Measurements from ENCODE around the gene PAK1. TPM values are rescaled to one million over a fixed set of nuclear protein-coding genes. Genes with fewer than 3 reads are reported as not detected.

The PAK1 gene
- total and polyA plus RNA-seq, 9 of the 15 experiments (the other 6 are each of a cell fraction or from before 2014, with no cell fraction given): 0.52 to 11.7 (median 1.9) TPM

- peaks cover 0 to 2% of the 10 kb centered on the region in 2 experiments; a peak in 1 of 5 replicates for H3K27me3 ChIP-seq (ENCODE audit: control insufficient read depth in 2 of 2, insufficient read depth in 2 of 2, low read length in 2 of 2)
- H3K9me1 ChIP-seq (ENCODE audit: control insufficient read depth, insufficient read depth, low read length): no peaks in the 10 kb centered on the region
- in situ Hi-C loops (cut with MboI) (no loop called here), intact Hi-C loops (cut with micrococcal nuclease) (no loop called here)
- no peak overlapping the region for H2AFZ ChIP-seq (ENCODE audit: low read depth, low read length)
- no TSS peak for BruUV-seq (replicated peaks)
- H3K9me3 ChIP-seq (replicated peaks; ENCODE audit: control insufficient read depth, insufficient read depth, low read depth, low read length): no peaks in the 10 kb centered on the region
- POLR2A ChIA-PET: interaction anchor here (0.7 to 1.9 kb wide), 2 partner anchors 8 to 1013 kb away, joined by 4 read pairs; no protein-coding TSS in a partner anchor
- H4K20me1 ChIP-seq (replicated peaks; ENCODE audit: control insufficient read depth, insufficient read depth, low read length): no peaks in the 10 kb centered on the region
- DNase-seq (ENCODE audit: extremely low read depth in 1 of 4, low spot score in 3 of 4): peak in 1 of 4 experiments; percentile 21
- 0% methylated on average over 3 of the region's 3 CpGs for WGBS (ENCODE audit: insufficient coverage, low coverage, missing lambda C conversion rate)
- no peak; the same call in 2 of the 3 replicates for ATAC-seq
- H3K4me1 ChIP-seq (replicated peaks in 1 of 2; ENCODE audit: control insufficient read depth in 2 of 2, insufficient read depth in 2 of 2, low read length in 2 of 2): peaks cover 0 to 17% of the 10 kb centered on the region in 2 experiments; a peak in 2 of 5 replicates
- H3K79me2 ChIP-seq (ENCODE audit: control insufficient read depth, insufficient read depth, low read length): no peaks in the 10 kb centered on the region
- FAIRE-seq: no peak
- H3K36me3 ChIP-seq (ENCODE audit: control insufficient read depth, insufficient read depth, low read length): no peaks in the 10 kb centered on the region
- H3K9ac ChIP-seq (ENCODE audit: insufficient read depth in 1 of 2, low read depth in 2 of 2, low read length in 2 of 2): no peak overlapping the region
- no peak overlapping the region for H3K27ac ChIP-seq (ENCODE audit: extremely low read depth, low read depth, low read length)
- H3K4me2 ChIP-seq (ENCODE audit: insufficient read depth, low read length): no peak overlapping the region
- CTCF ChIA-PET (ENCODE audit: low intra/inter-chr PET ratio): no interaction called here
- H3K4me3 ChIP-seq: no peak overlapping the region
- TF ChIP-seq ZNF311 (CRISPR knock-in tag; IDR thresholded peaks at IDR 0.05) (no peak), THAP12 (CRISPR knock-in tag; IDR thresholded peaks at IDR 0.05) (no peak), ZNF77 (CRISPR knock-in tag; IDR thresholded peaks at IDR 0.05) (no peak), MTA2 (IDR thresholded peaks at IDR 0.05; ENCODE audit: low read depth) (peak; percentile 82), TRIM24 (IDR thresholded peaks at IDR 0.05) (peak; percentile 50 to 73; a peak in 3 of 4 replicates), SMARCA4 (IDR thresholded peaks at IDR 0.05) (peak; percentile 75; the same call in 1 of the 2 replicates), NR2C2 (CRISPR knock-in tag; IDR thresholded peaks at IDR 0.05) (no peak), NR2C2 (tag; IDR thresholded peaks at IDR 0.05) (peak; percentile 40; the same call in 1 of the 2 replicates), PYGO2 (tag; IDR thresholded peaks at IDR 0.05) (peak; percentile 64; the same call in 1 of the 2 replicates), PML (IDR thresholded peaks at IDR 0.05; ENCODE audit: low read length) (peak; percentile 33; the same call in 1 of the 2 replicates), TAL1 (IDR thresholded peaks at IDR 0.05) (peak; percentile 92), CBFA2T2 (conservative IDR thresholded peaks at IDR 0.05) (peak; percentile 91), ZNF586 (CRISPR knock-in tag; conservative IDR thresholded peaks at IDR 0.05) (no peak), POLR2G (IDR thresholded peaks at IDR 0.05; ENCODE audit: low read depth, low read length) (no peak), ZNF584 (CRISPR knock-in tag; IDR thresholded peaks at IDR 0.05; ENCODE audit: low read depth) (peak; percentile 51; the same call in 1 of the 2 replicates), C11orf30 (IDR thresholded peaks at IDR 0.05; ENCODE audit: low read depth) (0 out of 2 replicates have a peak, but pooled peaks have one; percentile 49), RAD51 (IDR thresholded peaks at IDR 0.05; ENCODE audit: borderline replicate concordance, low read depth) (no peak), PBX2 (CRISPR knock-in tag; IDR thresholded peaks at IDR 0.05; ENCODE audit: low read depth) (no peak), PBX2 (tag; conservative IDR thresholded peaks at IDR 0.05; ENCODE audit: low read depth) (peak; percentile 95), LEF1 (IDR thresholded peaks at IDR 0.05) (peak; percentile 47; the same call in 1 of the 2 replicates), MAFK (IDR thresholded peaks at IDR 0.05; ENCODE audit: low read length) (0 out of 2 replicates have a peak, but pooled peaks have one; percentile 17), CBFA2T3 (IDR thresholded peaks at IDR 0.05) (peak; percentile 92), KHSRP (IDR thresholded peaks at IDR 0.05) (peak; percentile 21; the same call in 1 of the 2 replicates)
These were observed 171.1 kb downstream of the PAK1 start for GRCh38 chr11:77302752-77303151.
